Fibroblast of the aortic adventitia (primary cell): ENCODE data around the gene STAC3. TPM values are rescaled to one million over a fixed set of nuclear protein-coding genes. Genes with fewer than 3 reads are reported as not detected.

Source experiments
- DNase-seq: peaks from one replicate; pipeline ENCODE4 v3.0.0-alpha.2; 2010; ENCODE audit warnings: low read depth
- H3K4me3 ChIP-seq: 2 replicates; pipeline ENCODE4 v1.5.1; 2011; ENCODE audit warnings: low read depth, mild to moderate bottlenecking, control low read depth, low read length, moderate library complexity
- total RNA-seq: library from RNA; depleted of rRNA; stranded (reverse); fragments of >200 nt; gene quantifications from 2 replicates; pipeline ENCODE4 v1.2.3, GENCODE V29; 2012; ENCODE audit warnings: low replicate concordance
- TF ChIP-seq, protein P1 (sequence below): IDR thresholded peaks from 2 replicates; pipeline ENCODE4 v1.5.1; 2011; ENCODE audit warnings: mild to moderate bottlenecking, low read length, control low read depth, inconsistent platforms; ENCODE audit not compliant: insufficient read depth

STAC3 gene
- total RNA-seq, 1 donor = 0.90 TPM

DNA sequence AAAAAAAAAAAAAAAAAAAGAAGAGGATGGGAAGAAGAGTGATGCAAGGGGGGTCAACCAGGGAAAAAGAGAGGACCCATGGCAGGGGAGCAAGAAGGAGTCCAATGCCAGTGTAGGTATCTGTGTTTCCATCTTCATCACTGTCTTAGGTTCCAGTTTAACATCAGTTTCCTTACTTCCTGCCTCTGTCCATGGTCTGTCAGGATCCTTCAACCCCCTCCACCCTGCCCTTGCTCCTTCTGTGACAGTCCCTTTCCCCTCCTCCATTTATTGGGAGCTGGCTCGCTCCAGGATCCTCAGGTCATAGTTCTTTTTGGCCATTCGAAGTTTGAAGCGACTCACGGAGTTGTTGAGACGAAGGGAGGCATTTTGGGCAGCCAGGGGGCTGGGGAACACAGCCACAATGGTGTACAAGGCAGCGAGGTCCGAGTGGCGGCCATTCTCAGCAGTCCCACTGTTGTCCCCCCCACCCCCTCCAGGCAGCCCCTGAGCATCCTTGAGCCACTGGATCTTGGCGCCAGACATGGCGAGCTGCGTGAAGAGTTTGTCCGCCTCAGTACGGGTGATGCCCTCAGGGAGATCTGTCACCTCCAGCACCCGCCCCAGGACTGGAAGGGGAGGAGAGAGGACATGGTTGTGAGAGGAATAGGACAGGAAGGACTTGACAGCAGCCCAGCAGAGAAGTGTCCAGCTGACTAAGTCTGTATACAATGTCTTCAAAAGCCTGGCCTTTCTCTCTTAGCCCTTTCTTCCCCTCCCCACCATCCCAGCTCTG lies 3.7 kb upstream of the STAC3 start:
- no peak for DNase-seq
- TF ChIP-seq, protein P1, sequence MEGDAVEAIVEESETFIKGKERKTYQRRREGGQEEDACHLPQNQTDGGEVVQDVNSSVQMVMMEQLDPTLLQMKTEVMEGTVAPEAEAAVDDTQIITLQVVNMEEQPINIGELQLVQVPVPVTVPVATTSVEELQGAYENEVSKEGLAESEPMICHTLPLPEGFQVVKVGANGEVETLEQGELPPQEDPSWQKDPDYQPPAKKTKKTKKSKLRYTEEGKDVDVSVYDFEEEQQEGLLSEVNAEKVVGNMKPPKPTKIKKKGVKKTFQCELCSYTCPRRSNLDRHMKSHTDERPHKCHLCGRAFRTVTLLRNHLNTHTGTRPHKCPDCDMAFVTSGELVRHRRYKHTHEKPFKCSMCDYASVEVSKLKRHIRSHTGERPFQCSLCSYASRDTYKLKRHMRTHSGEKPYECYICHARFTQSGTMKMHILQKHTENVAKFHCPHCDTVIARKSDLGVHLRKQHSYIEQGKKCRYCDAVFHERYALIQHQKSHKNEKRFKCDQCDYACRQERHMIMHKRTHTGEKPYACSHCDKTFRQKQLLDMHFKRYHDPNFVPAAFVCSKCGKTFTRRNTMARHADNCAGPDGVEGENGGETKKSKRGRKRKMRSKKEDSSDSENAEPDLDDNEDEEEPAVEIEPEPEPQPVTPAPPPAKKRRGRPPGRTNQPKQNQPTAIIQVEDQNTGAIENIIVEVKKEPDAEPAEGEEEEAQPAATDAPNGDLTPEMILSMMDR = no peak
- no peak overlapping the region for H3K4me3 ChIP-seq

DNA sequence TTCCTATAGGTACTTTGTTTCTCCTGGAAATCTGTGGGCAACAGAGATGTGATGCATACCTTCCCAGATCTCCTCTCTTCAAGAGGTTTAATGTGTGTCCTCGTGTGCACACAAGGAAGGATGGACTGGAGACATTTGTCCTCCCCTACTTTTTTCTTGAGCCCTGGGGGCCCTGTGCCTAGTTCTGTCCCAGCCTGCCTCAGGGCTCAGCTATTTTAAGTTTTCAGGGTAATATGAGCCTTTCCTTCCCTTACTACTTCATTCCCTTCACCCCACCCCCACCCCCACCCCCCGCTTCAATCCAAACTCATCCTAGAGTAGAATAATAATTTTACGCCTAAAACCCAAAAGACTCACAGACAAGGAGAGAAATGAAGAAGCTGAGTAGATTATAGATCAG lies 446 bp downstream of the STAC3 start:
- no peak for DNase-seq
- TF ChIP-seq, protein P1 = no peak

DNA sequence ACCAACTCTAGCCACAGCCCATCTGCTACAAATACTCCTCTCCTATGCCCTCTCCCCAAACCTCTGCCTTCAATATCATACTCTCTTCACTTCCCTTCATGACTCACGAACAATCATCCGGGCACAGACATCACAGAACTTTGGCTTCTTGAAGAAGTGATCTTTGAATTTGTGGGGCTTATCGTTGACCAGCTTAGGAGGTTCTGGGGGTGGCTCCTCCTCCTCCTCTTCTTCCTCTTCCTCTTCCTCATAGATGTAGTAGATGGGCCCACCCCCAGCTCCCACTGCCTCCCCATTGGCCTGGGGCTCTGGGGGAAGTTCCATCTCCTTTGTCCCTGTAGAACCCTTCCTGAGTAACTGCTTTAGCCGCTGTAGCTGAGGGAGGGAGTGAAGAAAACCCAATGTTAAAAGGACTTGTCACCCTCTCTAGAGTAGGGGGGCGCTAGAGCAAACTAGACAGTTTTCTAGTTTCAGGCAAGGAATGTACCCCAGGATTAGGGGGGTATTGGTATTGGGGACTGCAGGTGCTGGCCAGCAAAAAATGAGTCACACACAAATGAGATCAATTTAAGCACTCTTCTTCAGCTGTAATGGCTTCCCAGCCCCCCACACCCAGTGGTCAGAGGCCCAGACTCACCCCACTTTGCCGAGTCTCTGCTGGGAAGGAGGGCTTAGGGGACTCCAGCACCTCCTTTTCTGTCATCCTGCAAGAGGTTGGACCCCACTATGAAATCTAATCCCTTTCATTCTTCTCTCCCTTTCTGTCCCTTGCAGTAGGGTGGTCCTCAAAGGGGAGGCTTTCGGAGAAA lies 1.8 kb downstream of the STAC3 start:
- TF ChIP-seq, protein P1 = no peak
- no peak overlapping the region for H3K4me3 ChIP-seq
- no peak for DNase-seq

More for the DNA sequence above, 446 bp downstream of the STAC3 start:
- no peak overlapping the region for H3K4me3 ChIP-seq

DNA sequence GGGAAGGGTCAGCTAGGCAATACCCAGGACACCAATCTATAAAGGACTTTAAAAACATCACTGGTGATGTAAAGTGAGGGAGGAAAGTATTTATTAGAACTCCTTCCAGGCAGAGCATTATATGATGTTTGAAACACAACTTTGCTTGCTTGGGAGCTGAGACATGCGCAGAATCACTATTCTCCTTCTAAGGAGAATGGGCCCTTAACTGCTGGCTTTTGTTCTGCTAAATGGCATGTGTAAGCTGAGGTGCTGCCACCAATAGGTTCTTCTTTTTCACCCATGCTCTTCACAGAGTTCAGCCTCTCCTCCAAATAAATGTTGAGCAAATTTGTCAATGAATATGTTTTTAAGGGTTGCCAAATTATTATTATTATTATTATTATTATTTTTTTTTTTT lies 3.9 kb downstream of the STAC3 start:
- DNase-seq = no peak
- TF ChIP-seq, protein P1 = no peak

DNA sequence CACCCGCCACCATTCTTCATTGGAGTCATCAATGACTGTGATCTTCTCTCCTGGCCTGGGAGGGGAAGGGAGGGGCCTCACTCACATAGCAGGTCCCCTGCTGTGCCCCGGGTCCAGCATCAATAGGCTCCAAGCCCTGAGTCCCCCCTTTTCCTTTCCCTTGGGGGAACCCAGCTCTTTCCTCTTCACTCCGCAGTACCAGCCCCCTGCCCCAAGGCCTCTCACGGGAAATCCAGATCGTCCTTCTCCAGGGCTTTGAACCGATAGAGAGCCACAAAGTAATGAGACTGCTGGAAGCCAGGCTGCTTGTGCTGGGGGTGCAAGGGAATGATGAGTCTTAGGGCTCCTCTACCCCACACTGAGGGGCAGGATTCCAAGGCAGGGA lies 6.7 kb downstream of the STAC3 start:
- no peak overlapping the region for H3K4me3 ChIP-seq
- DNase-seq = no peak
- TF ChIP-seq, protein P1 = no peak

More for the DNA sequence above, 3.9 kb downstream of the STAC3 start:
- H3K4me3 ChIP-seq = no peak overlapping the region

DNA sequence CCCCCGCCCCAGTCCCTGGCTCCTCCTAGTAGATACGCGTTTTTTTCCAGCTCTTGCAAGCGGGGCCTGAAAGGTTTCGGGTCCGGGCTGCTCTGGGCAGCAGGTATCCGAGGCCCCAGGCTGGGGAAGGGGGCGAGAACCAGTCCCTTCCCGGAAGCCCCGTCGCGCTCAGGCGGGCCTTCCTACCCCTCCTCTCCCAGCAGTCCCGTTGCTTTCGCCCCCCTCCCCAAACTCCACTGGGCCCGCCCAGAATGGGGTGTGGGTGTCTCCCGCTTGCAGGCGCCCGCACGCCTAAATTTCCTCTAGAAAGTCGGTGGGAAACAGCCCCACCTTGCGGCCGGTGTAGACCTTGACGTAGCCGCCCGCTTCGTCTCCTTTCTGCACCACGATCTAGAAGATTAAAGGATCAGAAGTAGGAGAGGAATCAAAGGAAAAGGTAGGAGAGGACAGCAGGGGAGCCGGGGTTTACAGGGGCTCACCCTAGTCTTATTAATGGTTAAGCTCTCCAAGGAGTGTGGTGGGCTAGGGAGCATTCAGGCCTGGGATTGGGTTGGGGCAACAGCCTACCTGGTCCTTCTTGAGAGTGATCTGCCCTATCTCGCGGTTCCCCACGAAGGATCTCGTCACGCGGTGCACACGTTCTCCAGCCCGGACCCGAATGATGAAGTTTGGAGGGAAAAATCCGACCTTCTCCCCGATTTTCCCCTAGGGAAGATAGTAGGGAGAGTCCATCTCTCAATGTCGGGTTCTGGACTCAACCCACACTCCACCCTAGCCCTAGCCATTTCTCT lies 7.3 kb downstream of the STAC3 start:
- H3K4me3 ChIP-seq = peak overlapping the region; percentile 44
- TF ChIP-seq, protein P1 = peak; percentile 82
- peak; percentile 72 for DNase-seq
